GM12864 (cell line): ENCODE measurements around the gene FOLR3.
"Not testable (repeated sequence)": the region's sequence is repeated elsewhere in the genome, so short reads cannot be mapped to it uniquely, and the experiment has no call there.

Source experiments
- DNase-seq: peaks from one replicate; pipeline ENCODE4 v3.0.0-alpha.2; 2011; ENCODE audit warnings: low read depth
- H3K4me3 ChIP-seq: 2 replicates; pipeline ENCODE4 v1.5.1; 2011; ENCODE audit warnings: mild to moderate bottlenecking, low read depth, low read length, control low read depth
- CTCF ChIP-seq: IDR thresholded peaks from 2 replicates; pipeline ENCODE4 v1.5.1; 2011; ENCODE audit warnings: low read depth, mild to moderate bottlenecking, moderate library complexity, low read length, control low read depth, inconsistent platforms; ENCODE audit errors: missing control alignments

FOLR3 gene

GRCh38 chr11:72162891-72163492, 27.5 kb downstream of the FOLR3 start:
- no peak overlapping the region for H3K4me3 ChIP-seq
- DNase-seq: no peak
- TF ChIP-seq CTCF: no peak

GRCh38 chr11:72164187-72164586, 28.7 kb downstream of the FOLR3 start:
- not testable (repeated sequence) for DNase-seq, H3K4me3 ChIP-seq

- not testable (repeated sequence) for H3K4me3 ChIP-seq, DNase-seq
Measured at GRCh38 chr11:72169046-72169555, 33.6 kb downstream of the FOLR3 start.

- not testable (repeated sequence) for H3K4me3 ChIP-seq, DNase-seq
Measured at GRCh38 chr11:72169754-72170153, 34.2 kb downstream of the FOLR3 start.

GRCh38 chr11:72172043-72172442, 36.5 kb downstream of the FOLR3 start:
- not testable (repeated sequence) for DNase-seq, H3K4me3 ChIP-seq

GRCh38 chr11:72173291-72173690, 37.8 kb downstream of the FOLR3 start:
- DNase-seq: no peak
- TF ChIP-seq CTCF: no peak
- no peak overlapping the region for H3K4me3 ChIP-seq

- DNase-seq: no peak
- H3K4me3 ChIP-seq: no peak overlapping the region
- TF ChIP-seq CTCF: no peak
Measured at GRCh38 chr11:72174302-72175070, 39.0 kb downstream of the FOLR3 start.

GRCh38 chr11:72177656-72178055, 42.1 kb downstream of the FOLR3 start:
- no peak overlapping the region for H3K4me3 ChIP-seq
- no peak for TF ChIP-seq CTCF
- DNase-seq: no peak

GRCh38 chr11:72179049-72179803, 43.7 kb downstream of the FOLR3 start:
- TF ChIP-seq CTCF: no peak
- no peak for DNase-seq
- H3K4me3 ChIP-seq: no peak overlapping the region
